Measurements from ENCODE around the gene TM7SF2.

GRCh38 chr11:65152122-65152521 lies 40.5 kb downstream of the TM7SF2 start:
- TF ChIP-seq CTCF (IDR thresholded peaks at IDR 0.05) (no peak), POLR2A (IDR thresholded peaks at IDR 0.05) (no peak)
